ENCODE results near the gene INSIG2.

The INSIG2 gene

DNA sequence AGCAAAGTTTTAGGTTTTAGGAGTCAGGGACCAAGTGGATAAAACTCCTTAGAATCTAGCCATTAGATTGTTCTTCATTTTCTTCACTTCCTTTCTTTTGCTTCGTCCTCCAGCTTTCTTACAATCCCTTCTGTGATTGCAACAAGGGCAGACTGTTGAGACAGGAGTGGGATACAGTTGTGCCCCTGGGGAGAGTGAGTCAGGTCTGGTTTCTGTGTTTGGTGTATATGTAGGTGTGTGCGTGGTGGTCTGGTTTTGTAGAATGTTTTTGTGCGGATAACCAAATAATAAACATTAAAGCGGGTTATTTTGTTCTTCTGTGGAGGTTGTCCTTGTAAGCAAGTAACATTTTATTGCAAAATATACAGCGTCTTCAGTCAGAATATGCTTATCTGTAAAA is 7.3 kb downstream of the INSIG2 start:
- peaks cover 6% of the 10 kb centered on the region for H3K4me1 ChIP-seq (ENCODE audit: control insufficient read depth, insufficient read depth, low read length)
- no peak overlapping the region for H3K27ac ChIP-seq (ENCODE audit: insufficient read depth, low read depth, low read length, poor library complexity, severe bottlenecking)
- H3K27me3 ChIP-seq (ENCODE audit: control insufficient read depth, insufficient read depth, low read length, poor library complexity, severe bottlenecking), result no peaks in the 10 kb centered on the region
- peaks cover 4% of the 10 kb centered on the region for H3K36me3 ChIP-seq (ENCODE audit: control insufficient read depth, insufficient read depth, low read length)
- no peak overlapping the region for H3K4me3 ChIP-seq (ENCODE audit: insufficient read depth, low read depth, low read length)
- WGBS, 2 experiments, result 88 to 95% methylated on average over 4 to 5 of the region's 5 CpGs
- H3K9me3 ChIP-seq (ENCODE audit: control insufficient read depth, low read length), result no peaks in the 10 kb centered on the region

DNA sequence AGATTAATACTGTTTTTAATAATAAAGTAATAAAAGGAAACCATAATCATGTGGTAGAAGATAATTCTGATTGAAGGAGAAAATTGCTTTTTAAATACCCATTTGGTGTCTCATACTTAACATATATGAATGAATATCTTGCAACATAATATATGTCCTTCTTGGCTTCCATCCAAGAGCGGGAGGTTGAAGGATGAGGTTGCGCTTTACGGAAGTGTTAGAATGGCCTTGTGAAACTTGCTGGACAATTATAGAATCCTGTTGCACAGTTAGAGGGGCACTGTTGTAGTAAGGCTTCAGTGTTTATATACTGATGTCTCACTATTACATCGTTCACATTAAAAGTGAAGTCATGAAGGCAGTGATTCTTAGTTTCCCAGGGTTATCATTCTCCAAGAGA is 9.4 kb downstream of the INSIG2 start:
- H3K4me3 ChIP-seq (ENCODE audit: insufficient read depth, low read depth, low read length), result no peak overlapping the region
- no peak overlapping the region for H3K27ac ChIP-seq (ENCODE audit: insufficient read depth, low read depth, low read length, poor library complexity, severe bottlenecking)
- peaks cover 6% of the 10 kb centered on the region for H3K4me1 ChIP-seq (ENCODE audit: control insufficient read depth, insufficient read depth, low read length)
- H3K9me3 ChIP-seq (ENCODE audit: control insufficient read depth, low read length), result no peaks in the 10 kb centered on the region
- H3K36me3 ChIP-seq (ENCODE audit: control insufficient read depth, insufficient read depth, low read length), result peaks cover 4% of the 10 kb centered on the region
- H3K27me3 ChIP-seq (ENCODE audit: control insufficient read depth, insufficient read depth, low read length, poor library complexity, severe bottlenecking), result no peaks in the 10 kb centered on the region
- WGBS, 2 experiments, result 97 to 99% methylated on average over 4 of the region's 4 CpGs

DNA sequence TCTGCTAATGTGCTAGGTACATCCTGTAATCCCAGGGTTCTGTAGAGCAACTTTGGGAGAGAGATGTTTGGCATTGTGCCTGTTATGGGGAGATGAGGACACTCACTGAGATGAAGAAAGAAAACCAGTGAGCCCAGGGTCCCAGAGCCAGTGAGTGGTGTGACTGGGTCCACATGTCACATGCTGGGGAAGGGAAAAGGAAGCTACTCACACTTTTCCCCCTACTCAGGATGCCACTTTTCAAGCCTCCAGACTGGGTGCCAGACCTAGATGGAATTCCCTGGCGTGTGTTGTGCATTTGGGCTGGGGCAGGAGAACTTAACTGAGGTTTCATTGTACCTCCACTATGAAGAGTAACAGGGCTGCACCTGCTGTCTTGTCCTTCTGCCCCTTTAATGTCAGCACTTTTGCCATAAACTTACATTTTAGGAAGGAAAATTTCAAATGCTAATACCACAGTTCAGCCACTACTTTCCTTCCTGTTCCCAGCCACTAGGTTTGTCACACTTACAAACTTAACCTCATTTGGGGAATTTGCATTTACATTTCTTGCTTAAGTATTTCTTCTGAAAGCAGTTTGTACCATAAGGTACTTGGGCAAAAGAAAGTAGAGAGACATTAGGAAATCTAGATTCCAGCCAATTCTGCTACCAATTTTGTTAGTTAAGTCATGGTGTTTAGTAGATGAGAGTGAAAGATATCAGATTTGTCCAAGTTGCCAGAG is 10.2 kb downstream of the INSIG2 start:
- H3K4me1 ChIP-seq (ENCODE audit: control insufficient read depth, insufficient read depth, low read length), result peaks cover 6% of the 10 kb centered on the region
- H3K27ac ChIP-seq (ENCODE audit: insufficient read depth, low read depth, low read length, poor library complexity, severe bottlenecking), result no peak overlapping the region
- H3K27me3 ChIP-seq (ENCODE audit: control insufficient read depth, insufficient read depth, low read length, poor library complexity, severe bottlenecking), result no peaks in the 10 kb centered on the region
- no peak overlapping the region for H3K4me3 ChIP-seq (ENCODE audit: insufficient read depth, low read depth, low read length)
- 88 to 90% methylated on average over 1 of the region's 1 CpG for WGBS, 2 experiments
- peaks cover 4% of the 10 kb centered on the region for H3K36me3 ChIP-seq (ENCODE audit: control insufficient read depth, insufficient read depth, low read length)
- H3K9me3 ChIP-seq (ENCODE audit: control insufficient read depth, low read length), result no peaks in the 10 kb centered on the region

DNA sequence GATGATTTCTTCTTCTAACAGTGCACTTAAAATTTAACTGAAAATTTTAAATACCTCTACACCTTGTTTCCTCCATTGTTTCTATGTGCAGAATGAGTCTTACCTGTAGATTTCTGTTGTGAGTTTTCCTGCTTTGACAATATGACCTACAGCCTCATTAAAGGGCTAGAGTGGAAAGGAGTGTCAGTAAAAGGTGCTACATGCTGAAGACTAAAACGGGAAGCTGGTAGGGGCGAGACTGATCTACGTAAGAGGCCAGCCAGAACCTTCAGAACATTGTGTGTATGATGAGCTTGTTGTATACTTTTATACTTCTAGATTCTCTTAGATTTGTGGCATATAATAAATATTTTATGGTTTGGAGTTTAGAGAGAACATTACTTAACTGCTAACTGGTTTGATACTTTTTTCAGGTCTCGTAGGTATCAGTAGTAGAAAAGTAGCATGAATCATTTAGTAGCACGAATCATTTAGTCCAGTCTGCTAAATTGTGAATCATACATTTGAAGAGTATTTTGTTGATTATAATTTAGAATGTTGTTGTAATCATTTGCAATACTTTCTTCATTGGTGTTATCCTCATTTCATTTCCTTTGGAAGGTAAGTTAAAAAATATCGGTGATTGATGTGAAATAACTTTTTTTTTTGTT is 14.3 kb downstream of the INSIG2 start:
- Histone ChIP-seq H3K4me3 (ENCODE audit: insufficient read depth, low read depth, low read length) (no peak overlapping the region), H3K36me3 (ENCODE audit: control insufficient read depth, insufficient read depth, low read length) (peaks cover 5% of the 10 kb centered on the region), H3K9me3 (ENCODE audit: control insufficient read depth, low read length) (no peaks in the 10 kb centered on the region), H3K4me1 (ENCODE audit: control insufficient read depth, insufficient read depth, low read length) (no peaks in the 10 kb centered on the region), H3K27me3 (ENCODE audit: control insufficient read depth, insufficient read depth, low read length, poor library complexity, severe bottlenecking) (no peaks in the 10 kb centered on the region), H3K27ac (ENCODE audit: insufficient read depth, low read depth, low read length, poor library complexity, severe bottlenecking) (no peak overlapping the region)
- WGBS, 2 experiments, result 85% methylated on average over 6 of the region's 6 CpGs

DNA sequence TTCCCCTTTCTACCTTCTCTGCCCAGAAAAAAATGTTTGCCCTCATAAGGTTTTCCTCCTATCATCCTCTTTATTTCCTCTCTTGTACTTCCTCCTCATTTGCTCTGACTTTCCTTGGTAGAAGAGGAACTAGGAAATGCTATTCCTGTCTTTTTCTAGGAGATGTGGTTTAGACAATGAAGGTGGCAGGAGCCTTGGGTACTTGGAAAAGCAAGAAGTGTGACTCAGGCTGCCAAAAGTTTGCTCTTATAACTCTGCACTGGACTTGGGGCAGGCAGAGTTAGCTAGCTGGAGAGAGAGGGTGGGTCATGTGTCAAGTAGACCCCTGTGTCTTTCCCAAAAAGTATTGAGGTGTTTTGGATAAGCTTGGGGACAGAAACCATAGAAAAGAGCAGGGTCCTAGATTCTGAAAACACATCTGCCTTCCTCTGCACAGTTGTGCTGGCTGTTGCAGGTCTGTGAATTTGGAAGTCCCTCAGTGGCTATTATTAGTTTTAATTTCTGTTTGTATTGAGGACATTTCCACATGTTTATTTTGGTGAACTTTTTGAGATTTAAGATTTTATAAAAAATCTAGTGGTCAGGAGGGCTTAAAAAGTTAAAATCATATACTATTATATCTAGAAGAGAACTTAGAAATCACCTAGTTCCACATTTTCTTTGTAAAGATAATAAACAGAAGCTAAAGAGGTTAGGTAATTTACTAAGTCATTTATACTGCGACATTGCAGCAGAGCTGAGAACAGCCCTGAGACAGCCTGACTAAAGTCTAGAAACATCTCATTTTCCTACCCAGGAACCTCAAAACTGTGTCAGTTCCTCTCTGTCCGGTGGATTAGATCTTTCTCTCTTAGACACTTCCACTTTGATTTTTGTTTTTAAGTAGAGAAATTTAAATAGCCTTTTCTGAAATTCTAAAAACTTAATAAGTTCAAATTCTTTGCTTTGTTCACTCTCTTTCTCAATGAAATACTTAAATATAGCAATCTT is 16.0 kb downstream of the INSIG2 start:
- 67 to 92% methylated on average over 1 to 2 of the region's 2 CpGs for WGBS, 2 experiments
- Histone ChIP-seq H3K27me3 (ENCODE audit: control insufficient read depth, insufficient read depth, low read length, poor library complexity, severe bottlenecking) (no peaks in the 10 kb centered on the region), H3K9me3 (ENCODE audit: control insufficient read depth, low read length) (no peaks in the 10 kb centered on the region), H3K36me3 (ENCODE audit: control insufficient read depth, insufficient read depth, low read length) (peaks cover 9% of the 10 kb centered on the region), H3K4me1 (ENCODE audit: control insufficient read depth, insufficient read depth, low read length) (no peaks in the 10 kb centered on the region), H3K4me3 (ENCODE audit: insufficient read depth, low read depth, low read length) (no peak overlapping the region), H3K27ac (ENCODE audit: insufficient read depth, low read depth, low read length, poor library complexity, severe bottlenecking) (no peak overlapping the region)

DNA sequence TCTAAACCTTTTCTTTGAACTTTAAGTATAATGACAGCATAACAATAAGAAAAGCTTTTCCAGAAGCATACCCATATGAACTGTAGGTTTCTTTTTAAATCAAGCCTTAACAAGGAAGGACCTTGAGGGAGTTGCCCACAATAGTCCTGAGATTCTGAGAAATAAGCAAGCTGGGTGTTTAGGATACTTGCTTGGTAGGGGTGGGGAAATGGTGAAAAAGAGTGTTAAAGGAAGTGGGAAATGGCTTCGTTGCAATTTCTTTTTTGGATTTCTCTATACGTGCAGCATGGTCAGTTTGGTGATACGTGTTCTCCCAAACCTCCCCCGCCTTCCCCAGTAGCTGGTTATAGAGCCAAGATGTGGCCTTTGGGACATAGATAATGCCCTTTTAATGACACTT is 17.2 kb downstream of the INSIG2 start:
- Histone ChIP-seq H3K4me1 (ENCODE audit: control insufficient read depth, insufficient read depth, low read length) (no peaks in the 10 kb centered on the region), H3K36me3 (ENCODE audit: control insufficient read depth, insufficient read depth, low read length) (peaks cover 9% of the 10 kb centered on the region)
- 93 to 96% methylated on average over 4 of the region's 4 CpGs for WGBS, 2 experiments

DNA sequence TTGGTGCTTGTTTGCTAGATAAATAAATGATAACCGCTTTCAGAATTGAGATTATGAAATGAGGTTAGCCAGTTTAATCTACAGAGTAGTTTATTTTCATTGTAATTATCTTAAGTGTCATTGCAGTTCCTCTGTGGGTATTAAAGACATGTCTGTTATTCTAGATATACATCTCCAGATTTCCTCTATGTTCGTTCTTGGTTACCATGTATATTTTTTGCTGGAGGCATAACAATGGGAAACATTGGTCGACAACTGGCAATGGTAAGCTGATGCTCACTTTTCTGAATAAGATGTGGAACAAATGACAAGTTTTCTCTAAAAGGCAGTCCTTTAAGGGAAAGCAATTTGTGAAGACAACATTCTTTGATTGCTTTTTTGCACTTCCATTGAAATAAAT is 18.7 kb downstream of the INSIG2 start:
- H3K9me3 ChIP-seq (ENCODE audit: control insufficient read depth, low read length), result no peaks in the 10 kb centered on the region
- H3K27me3 ChIP-seq (ENCODE audit: control insufficient read depth, insufficient read depth, low read length, poor library complexity, severe bottlenecking), result no peaks in the 10 kb centered on the region
- WGBS, 2 experiments, result 92 to 98% methylated on average over 3 of the region's 3 CpGs
- no peak overlapping the region for H3K4me3 ChIP-seq (ENCODE audit: insufficient read depth, low read depth, low read length)
- H3K4me1 ChIP-seq (ENCODE audit: control insufficient read depth, insufficient read depth, low read length), result no peaks in the 10 kb centered on the region
- H3K27ac ChIP-seq (ENCODE audit: insufficient read depth, low read depth, low read length, poor library complexity, severe bottlenecking), result no peak overlapping the region
- peaks cover 9% of the 10 kb centered on the region for H3K36me3 ChIP-seq (ENCODE audit: control insufficient read depth, insufficient read depth, low read length)

More for the DNA sequence above, 17.2 kb downstream of the INSIG2 start:
- Histone ChIP-seq H3K4me3 (ENCODE audit: insufficient read depth, low read depth, low read length) (no peak overlapping the region), H3K9me3 (ENCODE audit: control insufficient read depth, low read length) (no peaks in the 10 kb centered on the region), H3K27me3 (ENCODE audit: control insufficient read depth, insufficient read depth, low read length, poor library complexity, severe bottlenecking) (no peaks in the 10 kb centered on the region), H3K27ac (ENCODE audit: insufficient read depth, low read depth, low read length, poor library complexity, severe bottlenecking) (no peak overlapping the region)

DNA sequence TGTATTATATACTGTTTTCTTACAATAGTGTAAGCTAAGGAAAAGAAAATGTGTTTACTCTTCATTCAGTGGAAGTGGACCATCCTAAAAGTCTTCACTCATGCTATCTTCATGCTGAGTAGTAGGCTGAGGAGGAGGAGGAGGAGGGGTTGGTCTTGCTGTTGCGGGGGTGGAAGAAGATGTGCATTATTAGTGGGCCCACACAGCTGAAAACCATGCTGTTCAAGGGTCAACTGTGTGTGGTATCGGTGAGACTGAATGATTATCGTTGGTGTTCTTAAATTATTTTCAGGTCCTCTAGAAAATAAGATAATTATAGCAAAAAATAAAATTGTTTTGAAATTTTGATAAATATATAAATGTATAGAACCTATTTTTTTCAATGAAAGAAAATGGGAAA is 22.0 kb downstream of the INSIG2 start:
- Histone ChIP-seq H3K4me3 (ENCODE audit: insufficient read depth, low read depth, low read length) (no peak overlapping the region), H3K4me1 (ENCODE audit: control insufficient read depth, insufficient read depth, low read length) (no peaks in the 10 kb centered on the region), H3K27me3 (ENCODE audit: control insufficient read depth, insufficient read depth, low read length, poor library complexity, severe bottlenecking) (no peaks in the 10 kb centered on the region), H3K36me3 (ENCODE audit: control insufficient read depth, insufficient read depth, low read length) (peaks cover 9% of the 10 kb centered on the region), H3K27ac (ENCODE audit: insufficient read depth, low read depth, low read length, poor library complexity, severe bottlenecking) (no peak overlapping the region), H3K9me3 (ENCODE audit: control insufficient read depth, low read length) (no peaks in the 10 kb centered on the region)
- WGBS, 2 experiments, result 96 to 98% methylated on average over 2 to 3 of the region's 3 CpGs

DNA sequence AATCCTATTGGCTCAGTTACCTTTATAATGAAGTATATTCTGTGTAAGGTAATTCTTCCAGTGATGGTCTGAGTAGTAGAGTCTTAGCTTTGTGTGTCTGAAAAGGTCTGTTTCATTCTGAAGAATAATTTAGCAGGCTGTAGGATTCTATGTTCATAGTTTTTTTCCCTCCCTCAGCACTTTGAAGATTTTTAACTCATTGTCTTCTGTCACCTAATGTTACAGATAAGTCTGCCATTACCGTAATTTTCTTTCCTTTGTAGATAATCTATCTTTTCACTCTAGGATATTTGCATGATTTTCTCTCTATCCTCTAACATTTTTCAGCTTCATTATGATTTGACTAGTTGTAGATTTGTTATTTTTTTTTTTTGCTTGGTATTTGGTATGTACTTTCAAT is 22.7 kb downstream of the INSIG2 start:
- WGBS, 2 experiments, result 100% methylated on average over 1 of the region's 1 CpG
- Histone ChIP-seq H3K27ac (ENCODE audit: insufficient read depth, low read depth, low read length, poor library complexity, severe bottlenecking) (no peak overlapping the region), H3K4me3 (ENCODE audit: insufficient read depth, low read depth, low read length) (no peak overlapping the region)

More for the DNA sequence above, 22.7 kb downstream of the INSIG2 start:
- no peaks in the 10 kb centered on the region for H3K4me1 ChIP-seq (ENCODE audit: control insufficient read depth, insufficient read depth, low read length)
- H3K27me3 ChIP-seq (ENCODE audit: control insufficient read depth, insufficient read depth, low read length, poor library complexity, severe bottlenecking), result no peaks in the 10 kb centered on the region
- peaks cover 9% of the 10 kb centered on the region for H3K36me3 ChIP-seq (ENCODE audit: control insufficient read depth, insufficient read depth, low read length)
- H3K9me3 ChIP-seq (ENCODE audit: control insufficient read depth, low read length), result no peaks in the 10 kb centered on the region

Measured in ectodermal cell (in vitro differentiated cells).